CD4-positive, alpha-beta T cell treated with Interleukin-6 at 100 ng/mL for 8 hours (primary cell): ENCODE data around the gene TOR1AIP2.
"Not testable (repeated sequence)": the region's sequence is repeated elsewhere in the genome, so short reads cannot be mapped to it uniquely, and the experiment has no call there.

ENCODE experiments used
- DNase-seq: peaks from one replicate; pipeline ENCODE4 v3.0.0-alpha.2; 2020; ENCODE audit warnings: mixed read lengths, low spot score

The TOR1AIP2 gene

GRCh38 chr1:179875596-179876299 is 1.9 kb downstream of the TOR1AIP2 start:
- no peak for DNase-seq

GRCh38 chr1:179873438-179873851 is 4.2 kb downstream of the TOR1AIP2 start:
- DNase-seq = no peak

- DNase-seq = no peak
These were observed 5.0 kb downstream of the TOR1AIP2 start for GRCh38 chr1:179872558-179872957.

GRCh38 chr1:179871940-179872339 is 5.7 kb downstream of the TOR1AIP2 start:
- DNase-seq = no peak

- DNase-seq = no peak
These were observed 6.7 kb downstream of the TOR1AIP2 start for GRCh38 chr1:179870870-179871269.

GRCh38 chr1:179867493-179868330 is 9.9 kb downstream of the TOR1AIP2 start:
- peak; percentile 42 for DNase-seq

- no peak for DNase-seq
These were observed 11.0 kb downstream of the TOR1AIP2 start for GRCh38 chr1:179866616-179867015.

- DNase-seq = no peak
These were observed 12.2 kb downstream of the TOR1AIP2 start for GRCh38 chr1:179865377-179865776.

- no peak for DNase-seq
These were observed 17.0 kb downstream of the TOR1AIP2 start for GRCh38 chr1:179860652-179861051.

GRCh38 chr1:179857009-179857408 is 20.6 kb downstream of the TOR1AIP2 start:
- DNase-seq = no peak

- DNase-seq = no peak
These were observed 21.3 kb downstream of the TOR1AIP2 start for GRCh38 chr1:179856296-179856695.

GRCh38 chr1:179855831-179856230 is 21.8 kb downstream of the TOR1AIP2 start:
- not testable (repeated sequence) for DNase-seq

- no peak for DNase-seq
These were observed 24.5 kb downstream of the TOR1AIP2 start for GRCh38 chr1:179853102-179853501.

- no peak for DNase-seq
These were observed 29.4 kb downstream of the TOR1AIP2 start for GRCh38 chr1:179848233-179848632.

GRCh38 chr1:179840107-179840506 is 37.5 kb downstream of the TOR1AIP2 start:
- DNase-seq = no peak

GRCh38 chr1:179836686-179837445 is 40.7 kb downstream of the TOR1AIP2 start:
- not testable (repeated sequence) for DNase-seq

GRCh38 chr1:179831852-179832699 is 45.5 kb downstream of the TOR1AIP2 start:
- DNase-seq = peak; percentile 35

GRCh38 chr1:179831225-179831624 is 46.4 kb downstream of the TOR1AIP2 start:
- DNase-seq = no peak

GRCh38 chr1:179828554-179829110 is 49.0 kb downstream of the TOR1AIP2 start:
- no peak for DNase-seq

- no peak for DNase-seq
These were observed 50.9 kb downstream of the TOR1AIP2 start for GRCh38 chr1:179826626-179827280.
